ENCODE data around the gene MTRF1.

The MTRF1 gene

GRCh38 chr13:41263261-41263971, at the start of gene MTRF1:
Gene MTRF1 (minus strand): TSS chr13:41263576. CDS start chr13:41260907, 2,669 bp downstream.
- peak within 1 kb of the TSS; percentile 78 for H3K4me2 ChIP-seq (ENCODE audit: low read depth, low read length)
- H3K36me3 ChIP-seq (replicated peaks; ENCODE audit: insufficient read depth, low read length): no peaks in the 10 kb centered on the region
- H4K20me1 ChIP-seq (ENCODE audit: insufficient read depth, low read length): no peaks in the 10 kb centered on the region
- no peaks in the 10 kb centered on the region for H3K4me1 ChIP-seq (ENCODE audit: low read length)
- peak within 1 kb of the TSS; percentile 10; the same call in 1 of the 2 replicates for H3K27ac ChIP-seq (ENCODE audit: low read length)
- peak within 1 kb of the TSS; percentile 48; the same call in 1 of the 2 replicates for H3K9ac ChIP-seq (ENCODE audit: low read length)
- no peaks in the 10 kb centered on the region for H3K9me2 ChIP-seq (replicated peaks; ENCODE audit: insufficient read depth, low read length)
- no peaks in the 10 kb centered on the region for H3K27me3 ChIP-seq (replicated peaks; ENCODE audit: insufficient read depth, low read length)
- no peak for TF ChIP-seq EZH2phosphoT487 (IDR thresholded peaks at IDR 0.05; ENCODE audit: low read length)
- H3F3A ChIP-seq (ENCODE audit: insufficient read depth, low read length): no peaks in the 10 kb centered on the region
- peak within 1 kb of the TSS; percentile 86 for H3K4me3 ChIP-seq (ENCODE audit: low read length)
- DNase-seq: peak; percentile 75
- peak within 1 kb of the TSS; percentile 87 for H2AFZ ChIP-seq (ENCODE audit: low read length)
- no peaks in the 10 kb centered on the region for H3K79me2 ChIP-seq (ENCODE audit: low read length)
- H3K9me3 ChIP-seq (replicated peaks; ENCODE audit: insufficient read depth, low read length): no peaks in the 10 kb centered on the region

- peaks cover 66% of the 10 kb centered on the region for H3K79me2 ChIP-seq (ENCODE audit: low read length)
- H3K9ac ChIP-seq (ENCODE audit: low read length): no peak overlapping the region
- no peaks in the 10 kb centered on the region for H3K27me3 ChIP-seq (replicated peaks; ENCODE audit: insufficient read depth, low read length)
- H2AFZ ChIP-seq (ENCODE audit: low read length): no peak overlapping the region
- H3K27ac ChIP-seq (ENCODE audit: low read length): no peak overlapping the region
- no peak for DNase-seq
- no peaks in the 10 kb centered on the region for H3K9me3 ChIP-seq (replicated peaks; ENCODE audit: insufficient read depth, low read length)
- no peaks in the 10 kb centered on the region for H3K36me3 ChIP-seq (replicated peaks; ENCODE audit: insufficient read depth, low read length)
- peaks cover 4% of the 10 kb centered on the region; the same call in 1 of the 2 replicates for H3K4me1 ChIP-seq (ENCODE audit: low read length)
- H3K9me2 ChIP-seq (replicated peaks; ENCODE audit: insufficient read depth, low read length): no peaks in the 10 kb centered on the region
- no peak overlapping the region for H3K4me3 ChIP-seq (ENCODE audit: low read length)
- peak overlapping the region; percentile 44; the same call in 1 of the 2 replicates for H3K4me2 ChIP-seq (ENCODE audit: low read depth, low read length)
- H4K20me1 ChIP-seq (ENCODE audit: insufficient read depth, low read length): no peaks in the 10 kb centered on the region; the same call in 1 of the 2 replicates
- 0 out of 2 replicates have a peak, but pooled peaks cover 3% of the 10 kb centered on the region for H3F3A ChIP-seq (ENCODE audit: insufficient read depth, low read length)
- TF ChIP-seq CTCF (IDR thresholded peaks at IDR 0.05; ENCODE audit: low read length) (no peak), EZH2phosphoT487 (IDR thresholded peaks at IDR 0.05; ENCODE audit: low read length) (no peak), EZH2 (optimal IDR thresholded peaks at IDR 0.05; ENCODE audit: low read depth, low read length) (no peak)
Observed at GRCh38 chr13:41313117-41313516, 49.7 kb upstream of the MTRF1 start.

GRCh38 chr13:41312176-41312500, 48.8 kb upstream of the MTRF1 start:
- H3K4me2 ChIP-seq (ENCODE audit: low read depth, low read length): peak overlapping the region; percentile 44
- no peak for TF ChIP-seq EZH2phosphoT487 (IDR thresholded peaks at IDR 0.05; ENCODE audit: low read length)
- TF ChIP-seq EZH2 (optimal IDR thresholded peaks at IDR 0.05; ENCODE audit: low read depth, low read length): no peak
- no peak for TF ChIP-seq CTCF (IDR thresholded peaks at IDR 0.05; ENCODE audit: low read length)
- H3K4me3 ChIP-seq (ENCODE audit: low read length): peak overlapping the region; percentile 90
- peak overlapping the region; percentile 80 for H3K9ac ChIP-seq (ENCODE audit: low read length)
- H3K9me2 ChIP-seq (replicated peaks; ENCODE audit: insufficient read depth, low read length): no peaks in the 10 kb centered on the region
- H3K4me1 ChIP-seq (ENCODE audit: low read length): peaks cover 4% of the 10 kb centered on the region; the same call in 1 of the 2 replicates
- H3K9me3 ChIP-seq (replicated peaks; ENCODE audit: insufficient read depth, low read length): no peaks in the 10 kb centered on the region
- no peaks in the 10 kb centered on the region for H3K36me3 ChIP-seq (replicated peaks; ENCODE audit: insufficient read depth, low read length)
- peak overlapping the region; percentile 73 for H2AFZ ChIP-seq (ENCODE audit: low read length)
- H3K27ac ChIP-seq (ENCODE audit: low read length): peak overlapping the region; percentile 52; the same call in 1 of the 2 replicates
- H4K20me1 ChIP-seq (ENCODE audit: insufficient read depth, low read length): no peaks in the 10 kb centered on the region; the same call in 1 of the 2 replicates
- H3K79me2 ChIP-seq (ENCODE audit: low read length): peaks cover 58% of the 10 kb centered on the region
- 0 out of 2 replicates have a peak, but pooled peaks cover 3% of the 10 kb centered on the region for H3F3A ChIP-seq (ENCODE audit: insufficient read depth, low read length)
- DNase-seq: no peak
- no peaks in the 10 kb centered on the region for H3K27me3 ChIP-seq (replicated peaks; ENCODE audit: insufficient read depth, low read length)

All from MM.1S (cell line).